ENCODE results near the gene SLAMF7.
"Not testable (repeated sequence)": the region's sequence is repeated elsewhere in the genome, so short reads cannot be mapped to it uniquely, and the experiment has no call there.

Gene SLAMF7

GRCh38 chr1:160721473-160721872 is 17.6 kb upstream of the SLAMF7 start:
- DNase-seq = no peak

GRCh38 chr1:160722726-160723125 is 16.3 kb upstream of the SLAMF7 start:
- DNase-seq = no peak

- no peak for DNase-seq
Observed at GRCh38 chr1:160723332-160723731, 15.7 kb upstream of the SLAMF7 start.

GRCh38 chr1:160724465-160725242 is 14.4 kb upstream of the SLAMF7 start:
- DNase-seq = no peak

- DNase-seq = no peak
Observed at GRCh38 chr1:160726114-160726497, 12.9 kb upstream of the SLAMF7 start.

GRCh38 chr1:160726498-160727315 is 12.3 kb upstream of the SLAMF7 start:
- DNase-seq = no peak

GRCh38 chr1:160727316-160727640 is 11.8 kb upstream of the SLAMF7 start:
- no peak for DNase-seq

- DNase-seq = not testable (repeated sequence)
Observed at GRCh38 chr1:160731564-160731963, 7.5 kb upstream of the SLAMF7 start.

- no peak for DNase-seq
Observed at GRCh38 chr1:160731990-160732389, 7.1 kb upstream of the SLAMF7 start.

GRCh38 chr1:160733898-160734297 is 5.1 kb upstream of the SLAMF7 start:
- DNase-seq = no peak

GRCh38 chr1:160734301-160734700 is 4.7 kb upstream of the SLAMF7 start:
- no peak for DNase-seq

GRCh38 chr1:160738271-160738670 is 776 bp upstream of the SLAMF7 start:
- no peak for DNase-seq

GRCh38 chr1:160740133-160740688 is 1.2 kb downstream of the SLAMF7 start:
- DNase-seq = no peak

- DNase-seq = no peak
Observed at GRCh38 chr1:160741092-160741501, 2.0 kb downstream of the SLAMF7 start.

GRCh38 chr1:160741612-160742348 is 2.7 kb downstream of the SLAMF7 start:
- DNase-seq = no peak

GRCh38 chr1:160742428-160743127 is 3.5 kb downstream of the SLAMF7 start:
- no peak for DNase-seq

- DNase-seq = no peak
Observed at GRCh38 chr1:160743266-160743665, 4.2 kb downstream of the SLAMF7 start.

- DNase-seq = no peak
Observed at GRCh38 chr1:160744199-160744851, 5.3 kb downstream of the SLAMF7 start.

GRCh38 chr1:160744852-160745520 is 5.9 kb downstream of the SLAMF7 start:
- DNase-seq = no peak

- no peak for DNase-seq
Observed at GRCh38 chr1:160745551-160745950, 6.5 kb downstream of the SLAMF7 start.

- no peak for DNase-seq
Observed at GRCh38 chr1:160746836-160747500, 7.9 kb downstream of the SLAMF7 start.

Measured in DMS79 (cell line).